RCC 7860 (cell line): ENCODE data around the gene C19orf25.

Experiments
- DNase-seq: peaks from one replicate; pipeline ENCODE4 v3.0.0-alpha.2; 2015; ENCODE audit warnings: low spot score
- FAIRE-seq: peaks from 2 replicates; lab custom pipeline; 2012; peaks lifted over from hg19 to GRCh38; lab: Jason Lieb, UNC

The C19orf25 gene

DNA sequence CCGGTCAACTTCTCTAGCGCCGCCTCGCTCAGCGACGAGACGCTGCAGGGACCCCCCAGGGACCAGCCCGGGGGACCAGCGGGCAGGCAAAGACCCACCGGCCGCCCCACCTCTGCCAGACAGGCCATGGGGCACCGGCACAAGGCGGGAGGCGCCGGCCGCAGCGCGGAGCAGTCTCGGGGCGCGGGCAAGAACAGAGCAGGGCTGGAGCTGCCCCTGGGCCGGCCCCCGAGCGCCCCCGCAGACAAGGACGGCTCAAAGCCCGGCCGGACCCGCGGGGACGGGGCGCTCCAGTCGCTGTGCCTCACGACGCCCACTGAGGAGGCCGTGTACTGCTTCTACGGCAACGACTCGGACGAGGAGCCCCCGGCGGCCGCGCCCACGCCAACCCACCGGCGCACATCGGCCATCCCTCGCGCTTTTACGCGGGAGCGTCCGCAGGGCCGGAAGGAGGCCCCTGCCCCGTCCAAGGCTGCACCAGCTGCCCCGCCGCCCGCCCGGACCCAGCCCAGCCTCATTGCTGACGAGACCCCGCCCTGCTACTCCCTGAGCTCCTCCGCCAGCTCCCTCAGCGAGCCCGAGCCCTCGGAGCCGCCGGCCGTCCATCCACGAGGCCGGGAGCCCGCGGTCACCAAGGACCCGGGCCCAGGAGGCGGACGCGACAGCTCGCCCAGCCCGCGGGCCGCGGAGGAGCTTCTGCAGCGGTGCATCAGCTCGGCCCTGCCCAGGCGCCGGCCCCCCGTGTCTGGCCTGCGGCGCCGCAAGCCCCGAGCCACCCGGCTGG, 11.3 kb downstream of the C19orf25 start:
- no peak for DNase-seq

DNA sequence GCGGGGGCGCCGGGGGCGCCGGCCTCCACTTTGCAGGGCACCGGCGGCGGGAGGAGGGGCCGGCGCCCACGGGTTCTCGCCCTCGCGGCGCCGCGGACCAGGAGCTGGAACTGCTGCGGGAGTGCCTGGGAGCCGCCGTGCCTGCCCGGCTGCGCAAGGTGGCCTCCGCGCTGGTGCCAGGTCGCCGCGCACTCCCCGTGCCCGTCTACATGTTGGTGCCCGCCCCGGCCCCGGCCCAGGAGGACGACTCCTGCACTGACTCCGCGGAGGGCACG, 11.9 kb downstream of the C19orf25 start:
- no peak for DNase-seq
- no peak for FAIRE-seq

More for the DNA sequence above, 11.3 kb downstream of the C19orf25 start:
- no peak for FAIRE-seq

DNA sequence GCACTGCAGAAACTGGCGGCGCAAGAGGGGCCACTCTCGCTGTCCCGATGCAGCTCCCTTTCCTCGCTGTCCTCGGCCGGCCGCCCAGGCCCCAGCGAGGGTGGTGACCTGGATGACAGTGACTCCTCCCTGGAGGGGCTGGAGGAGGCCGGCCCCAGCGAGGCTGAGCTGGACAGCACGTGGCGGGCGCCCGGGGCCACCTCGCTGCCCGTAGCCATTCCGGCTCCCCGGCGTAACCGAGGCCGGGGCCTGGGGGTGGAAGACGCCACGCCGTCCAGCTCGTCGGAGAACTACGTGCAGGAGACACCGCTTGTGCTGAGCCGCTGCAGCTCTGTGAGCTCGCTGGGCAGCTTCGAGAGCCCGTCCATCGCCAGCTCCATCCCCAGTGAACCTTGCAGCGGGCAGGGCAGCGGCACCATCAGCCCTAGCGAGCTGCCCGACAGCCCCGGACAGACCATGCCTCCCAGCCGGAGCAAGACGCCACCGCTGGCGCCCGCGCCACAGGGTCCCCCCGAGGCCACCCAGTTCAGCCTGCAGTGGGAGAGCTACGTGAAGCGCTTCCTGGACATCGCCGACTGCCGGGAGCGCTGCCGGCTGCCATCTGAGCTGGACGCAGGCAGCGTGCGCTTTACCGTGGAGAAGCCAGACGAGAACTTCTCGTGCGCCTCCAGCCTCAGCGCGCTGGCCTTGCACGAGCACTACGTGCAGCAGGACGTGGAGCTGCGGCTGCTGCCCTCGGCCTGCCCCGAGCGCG, 12.4 kb downstream of the C19orf25 start:
- no peak for DNase-seq

DNA sequence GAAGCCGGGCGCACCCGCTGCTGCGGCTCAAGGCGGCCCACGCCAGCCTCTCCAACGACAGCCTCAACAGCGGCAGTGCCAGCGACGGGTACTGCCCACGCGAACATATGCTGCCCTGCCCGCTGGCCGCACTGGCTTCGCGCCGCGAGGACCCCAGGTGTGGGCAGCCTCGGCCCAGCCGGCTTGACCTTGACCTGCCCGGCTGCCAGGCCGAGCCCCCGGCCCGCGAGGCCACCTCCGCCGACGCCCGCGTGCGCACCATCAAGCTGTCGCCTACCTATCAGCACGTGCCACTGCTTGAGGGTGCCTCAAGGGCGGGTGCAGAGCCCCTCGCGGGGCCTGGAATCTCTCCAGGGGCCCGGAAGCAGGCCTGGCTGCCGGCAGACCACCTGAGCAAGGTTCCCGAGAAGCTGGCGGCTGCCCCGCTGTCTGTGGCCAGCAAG, 13.0 kb downstream of the C19orf25 start:
- FAIRE-seq (no peak), DNase-seq (no peak)

More for the DNA sequence above, 12.4 kb downstream of the C19orf25 start:
- FAIRE-seq, result no peak

DNA sequence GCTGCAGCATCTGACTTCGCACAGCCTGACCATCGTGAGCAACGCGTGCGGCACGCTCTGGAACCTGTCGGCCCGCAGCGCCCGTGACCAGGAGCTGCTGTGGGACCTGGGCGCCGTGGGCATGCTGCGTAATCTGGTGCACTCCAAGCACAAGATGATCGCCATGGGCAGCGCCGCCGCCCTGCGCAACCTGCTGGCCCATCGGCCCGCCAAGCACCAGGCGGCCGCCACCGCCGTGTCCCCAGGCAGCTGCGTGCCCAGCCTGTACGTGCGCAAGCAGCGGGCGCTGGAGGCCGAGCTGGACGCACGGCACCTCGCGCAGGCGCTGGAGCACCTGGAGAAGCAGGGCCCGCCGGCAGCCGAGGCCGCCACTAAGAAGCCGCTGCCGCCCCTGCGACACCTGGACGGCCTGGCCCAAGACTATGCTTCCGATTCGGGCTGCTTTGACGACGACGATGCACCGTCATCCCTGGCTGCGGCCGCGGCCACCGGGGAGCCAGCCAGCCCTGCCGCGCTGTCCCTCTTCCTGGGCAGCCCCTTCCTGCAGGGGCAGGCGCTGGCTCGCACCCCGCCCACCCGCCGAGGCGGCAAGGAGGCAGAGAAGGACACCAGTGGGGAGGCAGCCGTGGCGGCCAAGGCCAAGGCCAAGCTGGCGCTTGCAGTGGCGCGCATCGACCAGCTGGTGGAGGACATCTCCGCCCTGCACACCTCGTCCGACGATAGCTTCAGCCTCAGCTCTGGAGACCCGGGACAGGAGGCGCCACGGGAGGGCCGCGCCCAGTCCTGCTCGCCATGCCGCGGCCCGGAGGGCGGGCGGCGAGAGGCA, 13.6 kb downstream of the C19orf25 start:
- DNase-seq, result no peak
- no peak for FAIRE-seq

DNA sequence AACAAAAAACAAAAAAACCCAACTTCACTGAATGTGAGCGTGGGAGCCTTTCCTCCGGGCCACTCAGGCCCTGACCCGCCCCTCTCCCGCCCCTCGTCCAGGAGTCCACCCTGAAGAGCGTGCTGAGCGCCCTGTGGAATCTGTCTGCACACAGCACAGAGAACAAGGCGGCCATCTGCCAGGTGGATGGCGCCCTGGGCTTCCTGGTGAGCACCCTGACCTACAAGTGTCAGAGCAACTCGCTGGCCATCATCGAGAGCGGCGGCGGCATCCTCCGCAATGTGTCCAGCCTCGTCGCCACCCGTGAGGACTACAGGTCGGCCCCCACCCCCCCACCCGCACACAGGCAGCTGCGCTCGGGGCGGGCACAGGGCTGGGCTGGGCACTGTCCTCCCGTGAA, 17.2 kb downstream of the C19orf25 start:
- no peak for FAIRE-seq

DNA sequence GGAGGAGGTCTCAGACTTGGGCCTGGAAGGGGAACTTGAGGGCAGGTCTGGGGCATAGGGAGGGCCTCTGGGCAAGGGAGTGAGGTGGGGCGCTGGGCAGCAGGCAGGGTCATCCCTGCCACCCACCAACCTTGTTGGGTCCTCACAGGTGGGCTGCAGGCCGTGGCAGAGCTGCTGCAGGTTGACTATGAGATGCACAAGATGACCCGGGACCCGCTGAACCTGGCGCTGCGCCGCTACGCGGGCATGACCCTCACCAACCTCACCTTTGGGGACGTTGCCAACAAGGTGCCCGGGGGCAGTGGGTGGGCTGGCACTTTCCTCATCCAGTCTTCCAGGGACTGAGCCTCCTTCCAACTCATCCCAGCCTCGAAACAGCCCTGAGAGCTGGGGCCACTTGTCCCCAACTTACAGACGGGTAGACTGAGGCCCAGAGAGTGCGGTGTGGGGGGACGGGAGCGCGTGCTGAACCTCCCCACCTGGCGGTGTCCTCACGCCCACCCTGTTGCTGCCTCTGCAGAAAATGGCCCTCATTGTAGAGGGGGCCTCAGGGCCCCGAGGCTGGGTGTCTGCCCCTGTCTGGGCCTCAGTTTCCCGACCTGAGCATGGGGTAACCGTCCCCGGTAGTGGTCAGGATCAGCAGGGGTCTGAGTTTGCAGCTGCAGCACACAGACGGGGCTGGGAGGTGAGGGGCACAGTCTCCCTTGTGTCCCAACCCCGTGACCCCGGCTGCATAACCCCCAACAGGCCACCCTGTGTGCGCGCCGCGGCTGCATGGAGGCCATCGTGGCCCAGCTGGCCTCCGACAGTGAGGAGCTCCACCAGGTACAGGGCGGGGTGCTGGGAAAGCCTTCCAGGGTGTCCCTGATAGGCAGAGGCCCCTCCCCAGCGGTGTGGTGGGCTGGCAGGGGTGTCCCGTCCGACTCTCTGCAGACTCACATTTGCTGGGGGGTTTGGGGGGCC, 18.7 kb downstream of the C19orf25 start:
- DNase-seq (no peak), FAIRE-seq (no peak)

More for the DNA sequence above, 17.2 kb downstream of the C19orf25 start:
- DNase-seq, result no peak

DNA sequence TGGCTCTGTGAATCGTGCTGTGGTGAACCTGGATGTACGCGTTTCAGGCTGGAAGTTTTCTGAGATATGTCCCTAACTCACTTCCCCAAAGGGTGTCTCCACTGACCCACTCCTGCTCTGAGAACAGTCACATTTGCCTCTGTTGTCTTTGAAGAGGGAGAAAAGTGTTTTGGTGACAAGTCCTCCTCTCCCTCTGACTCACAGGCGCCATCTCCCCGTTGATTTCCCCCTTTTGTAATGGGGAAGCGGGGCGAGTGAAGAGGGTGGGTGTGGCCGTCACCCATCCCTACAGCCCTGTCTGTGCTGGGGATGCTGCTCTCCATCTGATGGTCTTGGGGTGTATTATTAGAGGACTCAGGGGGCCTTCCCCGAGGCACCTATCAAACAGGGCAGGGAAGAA, 19.5 kb downstream of the C19orf25 start:
- FAIRE-seq (no peak), DNase-seq (no peak)

DNA sequence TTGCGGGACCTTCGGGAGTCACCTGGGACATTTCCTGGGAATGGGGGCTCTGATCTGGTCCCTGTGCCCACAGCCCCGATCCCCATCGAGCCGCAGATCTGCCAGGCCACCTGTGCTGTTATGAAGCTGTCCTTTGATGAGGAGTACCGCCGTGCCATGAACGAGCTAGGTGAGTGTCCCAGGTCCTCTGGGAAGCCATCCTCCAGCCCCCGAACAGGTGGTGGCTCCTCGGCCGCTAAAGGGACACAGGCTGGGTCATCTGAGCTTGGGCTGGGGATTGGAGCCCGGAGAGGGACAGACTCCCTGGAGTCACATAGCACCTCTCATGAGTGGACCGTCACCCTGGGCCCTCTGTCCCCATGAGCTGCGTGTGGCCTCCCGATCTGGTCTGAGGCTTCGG, 21.1 kb downstream of the C19orf25 start:
- no peak for DNase-seq
- no peak for FAIRE-seq

DNA sequence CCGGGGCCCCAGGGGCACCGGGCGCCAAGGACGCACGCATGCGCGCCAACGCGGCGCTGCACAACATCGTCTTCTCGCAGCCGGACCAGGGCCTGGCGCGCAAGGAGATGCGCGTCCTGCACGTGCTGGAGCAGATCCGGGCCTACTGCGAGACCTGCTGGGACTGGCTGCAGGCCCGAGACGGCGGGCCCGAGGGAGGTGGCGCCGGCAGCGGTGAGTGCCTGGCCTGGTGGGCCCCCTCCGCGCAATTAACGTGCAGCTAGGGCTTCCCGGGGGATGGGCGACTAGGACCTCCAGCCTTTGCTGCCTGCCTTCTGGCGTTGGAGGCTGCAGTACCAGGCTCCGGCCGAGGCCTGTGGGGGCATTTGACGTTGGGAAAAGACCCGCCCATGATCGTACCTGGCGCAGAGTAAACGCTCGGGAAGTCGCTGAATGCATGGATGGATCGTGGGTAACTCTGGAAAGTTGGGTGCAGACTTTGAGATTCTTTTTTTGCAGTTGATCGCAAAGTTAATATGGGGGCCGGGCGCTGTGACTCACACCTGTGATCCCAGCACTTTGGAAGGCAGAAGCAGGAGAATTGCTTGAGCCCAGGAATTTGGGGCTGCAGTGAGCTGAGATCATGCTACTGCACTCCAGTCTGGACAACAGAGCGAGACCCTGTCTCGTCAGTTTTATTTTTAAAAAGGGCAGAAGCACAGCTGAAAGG, 21.8 kb downstream of the C19orf25 start:
- no peak for FAIRE-seq
- DNase-seq, result no peak

DNA sequence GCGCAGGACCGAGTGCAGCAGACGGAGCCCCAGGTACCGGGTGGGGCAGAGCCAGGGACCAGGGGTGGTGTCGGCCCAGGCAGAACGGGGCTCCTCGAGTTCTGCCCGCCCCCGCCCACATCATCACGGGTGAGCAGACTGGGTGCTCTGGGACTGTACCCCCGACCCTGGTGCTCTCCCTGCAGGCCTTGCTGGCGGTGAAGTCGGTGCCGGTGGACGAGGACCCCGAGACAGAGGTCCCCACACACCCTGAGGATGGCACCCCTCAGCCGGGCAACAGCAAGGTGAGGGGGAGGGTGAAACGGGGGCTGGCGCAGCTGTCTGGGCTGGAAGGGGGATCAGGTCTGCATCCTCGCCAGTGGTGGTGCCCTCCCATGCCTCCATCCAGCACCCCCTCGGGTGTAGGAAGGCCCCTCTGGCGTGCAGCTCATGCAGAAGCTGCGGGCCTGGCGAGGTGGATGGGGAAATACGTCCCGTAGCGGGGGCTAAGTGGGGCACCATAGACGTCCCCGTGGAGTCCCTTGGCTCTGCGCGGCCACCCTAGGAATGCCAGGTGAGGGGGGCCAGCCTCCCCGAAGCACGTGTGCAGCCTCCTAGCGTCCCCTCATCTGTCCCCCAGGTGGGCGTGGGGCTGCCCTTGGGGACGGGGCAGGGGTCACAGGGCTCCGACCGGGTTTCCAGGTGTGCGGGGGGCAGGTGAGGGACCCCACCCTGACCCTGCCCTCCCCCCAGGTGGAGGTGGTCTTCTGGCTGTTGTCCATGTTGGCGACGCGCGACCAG, 22.7 kb downstream of the C19orf25 start:
- no peak for DNase-seq
- FAIRE-seq, result no peak

DNA sequence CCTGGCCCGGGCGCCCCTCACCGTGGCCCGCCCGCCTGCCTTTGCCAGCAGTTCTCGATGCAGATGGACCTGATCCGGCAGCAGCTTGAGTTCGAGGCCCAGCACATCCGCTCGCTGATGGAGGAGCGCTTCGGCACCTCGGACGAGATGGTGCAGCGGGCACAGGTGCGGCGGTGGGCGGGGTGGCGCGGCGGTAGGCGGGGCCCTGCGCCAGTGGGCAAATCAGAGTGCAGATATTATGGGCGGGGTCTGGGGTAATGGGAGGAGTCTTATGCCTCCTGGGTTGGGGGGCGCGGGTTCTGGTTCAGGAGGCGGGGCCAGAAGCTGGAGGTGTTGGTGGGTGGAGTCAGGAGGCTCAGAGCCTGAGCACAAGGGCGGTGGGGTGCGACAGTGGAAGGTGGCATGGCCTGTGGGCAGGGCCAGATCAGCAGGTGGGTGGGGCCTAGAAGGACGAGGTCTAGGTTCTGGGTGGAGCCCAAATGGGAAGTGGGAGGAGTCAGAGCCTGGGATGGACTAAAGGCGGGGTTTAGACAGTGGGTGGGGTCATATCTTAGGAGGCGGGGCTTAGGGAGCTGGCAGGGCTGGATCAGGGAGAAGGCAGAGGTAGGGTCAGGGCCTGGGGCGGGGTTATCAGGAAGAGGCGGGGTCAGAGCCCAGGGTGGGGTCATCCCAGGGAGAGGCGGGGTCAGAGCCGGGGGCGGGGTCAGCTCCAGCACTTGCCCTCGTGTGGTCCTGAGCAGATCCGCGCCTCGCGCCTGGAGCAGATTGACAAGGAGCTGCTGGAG, 23.5 kb downstream of the C19orf25 start:
- peak; percentile 57 for DNase-seq
- no peak for FAIRE-seq

DNA sequence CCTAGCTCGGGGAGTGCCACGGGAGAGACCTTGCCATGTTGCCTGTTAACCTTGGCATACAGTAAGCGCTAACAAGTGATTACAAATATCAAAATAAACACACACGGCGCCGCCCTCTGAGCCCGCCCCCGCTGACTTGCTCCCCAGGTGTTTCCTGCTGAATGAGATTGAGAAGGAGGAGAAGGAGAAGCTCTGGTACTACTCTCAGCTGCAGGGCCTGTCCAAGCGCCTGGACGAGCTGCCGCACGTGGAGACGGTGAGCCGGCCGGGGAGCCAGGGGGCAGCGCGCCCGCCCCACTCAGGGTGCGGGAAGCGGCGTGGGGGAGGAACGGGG, 24.0 kb downstream of the C19orf25 start:
- no peak for DNase-seq
- FAIRE-seq, result no peak

DNA sequence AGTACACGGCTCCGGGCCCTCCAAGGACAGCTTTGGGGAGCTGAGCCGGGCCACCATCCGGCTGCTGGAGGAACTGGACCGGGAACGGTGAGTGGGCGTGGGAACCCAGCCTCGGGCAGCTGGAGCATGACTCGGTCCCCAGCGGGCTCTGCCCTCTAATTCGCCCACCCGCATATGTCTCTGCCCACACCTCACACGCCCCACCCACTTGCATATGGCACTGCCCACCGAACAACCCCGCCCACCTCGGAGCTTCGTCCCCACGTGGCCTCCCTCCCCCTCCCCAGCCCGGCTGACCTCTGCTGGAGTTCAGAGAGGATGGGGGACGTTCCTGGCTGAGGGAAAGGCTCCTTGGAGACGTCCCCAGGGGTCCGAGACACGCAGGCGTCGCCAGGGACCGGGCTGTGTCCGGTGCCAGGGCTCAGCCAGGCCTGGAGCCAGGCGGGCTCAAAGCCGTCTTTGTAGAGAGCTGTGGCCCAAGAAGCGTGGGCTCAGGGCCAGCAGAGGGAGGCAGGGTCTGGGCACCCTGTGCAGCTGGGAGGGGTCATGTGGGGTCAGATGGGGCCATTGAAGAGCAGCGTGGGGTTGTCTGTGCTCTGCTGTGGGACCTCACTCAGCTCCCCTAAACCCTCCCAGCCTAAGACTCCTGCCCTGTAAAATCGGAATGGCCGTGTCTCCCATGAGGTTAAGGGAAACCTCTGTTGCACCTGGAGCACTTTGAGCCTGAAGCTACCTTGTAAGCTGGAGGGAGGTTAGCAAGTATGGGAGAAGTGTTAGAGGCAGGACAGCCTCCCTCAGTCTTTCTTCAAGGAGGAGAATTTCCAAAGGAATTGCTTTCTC, 25.3 kb downstream of the C19orf25 start:
- peak; percentile 40 for DNase-seq
- no peak for FAIRE-seq

DNA sequence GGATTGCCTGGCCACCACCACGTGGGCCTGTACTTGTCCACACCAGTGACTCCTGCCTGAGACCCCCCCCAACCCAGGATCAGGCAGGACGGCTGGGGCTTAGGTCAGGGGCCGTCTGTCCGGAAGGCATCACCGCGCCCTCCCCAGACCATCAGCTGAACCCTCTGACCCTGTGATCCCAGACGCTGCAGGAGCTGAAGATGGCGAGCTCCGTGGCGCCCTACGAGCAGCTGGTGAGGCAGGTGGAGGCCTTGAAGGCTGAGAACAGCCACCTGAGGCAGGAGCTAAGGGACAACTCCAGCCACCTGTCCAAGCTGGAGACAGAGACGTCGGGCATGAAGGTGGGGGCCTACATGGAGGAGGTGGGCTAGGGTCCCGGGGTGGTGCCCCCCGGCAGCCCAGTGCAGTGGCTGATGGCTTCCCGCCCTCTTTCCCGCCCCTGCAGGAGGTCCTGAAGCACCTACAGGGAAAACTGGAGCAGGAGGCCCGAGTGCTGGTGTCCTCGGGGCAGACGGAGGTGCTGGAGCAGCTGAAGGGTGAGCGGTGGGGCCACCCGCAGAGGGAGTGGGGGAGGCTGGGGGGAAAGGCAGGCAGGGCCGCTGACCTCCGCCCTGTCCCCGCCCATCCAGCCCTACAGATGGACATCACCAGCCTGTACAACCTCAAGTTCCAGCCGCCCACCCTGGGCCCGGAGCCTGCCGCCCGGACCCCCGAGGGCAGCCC, 26.1 kb downstream of the C19orf25 start:
- DNase-seq (no peak), FAIRE-seq (no peak)

DNA sequence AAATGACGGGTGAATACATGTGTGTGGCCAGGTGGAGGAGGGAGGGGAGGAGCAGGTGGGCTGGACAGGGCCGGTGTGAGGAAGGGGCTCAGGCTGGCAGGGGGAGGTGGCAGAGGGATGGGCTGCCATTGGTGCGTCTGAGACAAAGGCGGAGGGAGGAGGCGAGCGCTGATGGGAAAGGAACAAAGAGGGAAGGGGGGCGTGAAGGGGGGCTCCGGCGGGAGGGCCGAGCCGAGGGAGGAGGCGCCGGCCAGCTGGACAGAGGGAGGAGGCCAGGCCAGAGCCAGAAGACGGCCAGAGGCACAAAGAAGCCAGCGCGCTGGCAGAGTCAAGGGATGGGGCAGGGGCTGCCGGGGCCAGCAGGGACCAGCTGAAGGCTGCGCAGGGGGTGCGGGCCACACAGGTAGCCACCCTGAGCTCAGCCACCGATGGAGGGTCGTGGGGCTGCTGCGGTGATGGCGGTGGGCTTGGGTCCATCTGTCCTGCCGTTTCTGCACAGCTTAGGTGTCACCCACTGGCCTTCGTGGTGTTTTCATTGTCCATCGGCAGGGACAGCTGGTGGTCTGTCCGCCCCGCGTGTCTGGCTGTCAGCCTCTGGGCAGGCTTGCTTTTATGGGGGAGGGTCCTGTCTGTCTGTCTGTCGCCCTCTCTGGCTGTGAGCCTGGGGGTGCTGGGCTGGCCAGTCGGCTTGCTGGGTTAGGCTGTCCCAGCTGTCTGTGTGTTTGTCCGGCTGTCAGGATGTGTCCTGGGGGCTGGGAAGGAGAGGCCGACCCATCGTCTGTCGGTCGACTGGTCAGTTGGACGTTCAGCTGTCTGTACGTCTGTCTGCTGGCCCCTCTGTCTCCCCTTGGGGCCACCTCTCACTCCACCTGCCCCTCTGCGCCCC, 26.9 kb downstream of the C19orf25 start:
- no peak for DNase-seq
- no peak for FAIRE-seq
